Measurements from ENCODE around the gene SCYGR3. TPM values are rescaled to one million over a fixed set of nuclear protein-coding genes. Genes with fewer than 3 reads are reported as not detected.
A peak's percentile ranks its signal among the peaks of the same experiment; 100 is the strongest.

The SCYGR3 gene
- total and polyA plus RNA-seq, 2 of the 13 experiments (the other 11 are each of a cell fraction or from before 2014, with no cell fraction given) = not detected

DNA sequence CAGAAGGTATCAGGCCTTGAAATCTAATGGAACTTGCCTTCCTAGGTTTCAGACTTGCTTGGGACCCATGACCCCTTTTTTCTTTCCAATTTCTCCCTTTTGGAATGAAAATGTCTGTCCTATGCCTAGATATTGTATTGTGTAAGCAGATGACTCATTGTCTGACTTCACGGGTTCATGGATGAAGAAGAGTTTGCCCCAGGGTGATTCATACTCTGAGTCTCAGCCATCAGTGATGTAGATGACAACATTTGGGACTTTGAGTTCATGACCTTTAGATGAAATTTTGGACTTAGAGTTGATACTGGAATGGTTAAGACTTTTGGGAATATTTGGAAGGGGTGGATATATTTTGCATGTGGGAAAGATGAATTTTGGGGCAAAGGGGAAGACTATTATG, 40.8 kb upstream of the SCYGR3 start (continued):
- TF ChIP-seq, protein P1, sequence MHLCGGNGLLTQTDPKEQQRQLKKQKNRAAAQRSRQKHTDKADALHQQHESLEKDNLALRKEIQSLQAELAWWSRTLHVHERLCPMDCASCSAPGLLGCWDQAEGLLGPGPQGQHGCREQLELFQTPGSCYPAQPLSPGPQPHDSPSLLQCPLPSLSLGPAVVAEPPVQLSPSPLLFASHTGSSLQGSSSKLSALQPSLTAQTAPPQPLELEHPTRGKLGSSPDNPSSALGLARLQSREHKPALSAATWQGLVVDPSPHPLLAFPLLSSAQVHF (CRISPR knock-in tag; IDR thresholded peaks at IDR 0.05) = no peak
- TF ChIP-seq TAF15 (IDR thresholded peaks at IDR 0.05; ENCODE audit: low read depth, low read length, poor library complexity, severe bottlenecking) (no peak), TAF1 (CRISPR knock-in tag; IDR thresholded peaks at IDR 0.05) (no peak), ADNP (CRISPR knock-in tag; IDR thresholded peaks at IDR 0.05) (no peak), TBX3 (IDR thresholded peaks at IDR 0.05; ENCODE audit: borderline replicate concordance) (no peak), ZMYM4 (CRISPR knock-in tag; IDR thresholded peaks at IDR 0.05) (no peak), EP300 (IDR thresholded peaks at IDR 0.05; ENCODE audit: low read depth in 2 of 2, low read length in 2 of 2) (peak in 1 of 2 experiments; percentile 57; a peak in 2 of 4 replicates), EP300 (CRISPR knock-in tag; IDR thresholded peaks at IDR 0.05; ENCODE audit: borderline replicate concordance) (no peak), NFE2 (CRISPR knock-in tag; IDR thresholded peaks at IDR 0.05) (no peak), PCBP1 (IDR thresholded peaks at IDR 0.05; ENCODE audit: borderline replicate concordance, low read depth, low read length) (no peak), SALL2 (CRISPR knock-in tag; IDR thresholded peaks at IDR 0.05) (no peak), PTBP1 (IDR thresholded peaks at IDR 0.05; ENCODE audit: low read depth, low read length, poor library complexity, severe bottlenecking) (no peak), SRSF1 (optimal IDR thresholded peaks at IDR 0.05; ENCODE audit: low read depth, low read length) (no peak), ZNF274 (CRISPR knock-in tag; IDR thresholded peaks at IDR 0.05) (no peak)
- TF ChIP-seq, protein P2, sequence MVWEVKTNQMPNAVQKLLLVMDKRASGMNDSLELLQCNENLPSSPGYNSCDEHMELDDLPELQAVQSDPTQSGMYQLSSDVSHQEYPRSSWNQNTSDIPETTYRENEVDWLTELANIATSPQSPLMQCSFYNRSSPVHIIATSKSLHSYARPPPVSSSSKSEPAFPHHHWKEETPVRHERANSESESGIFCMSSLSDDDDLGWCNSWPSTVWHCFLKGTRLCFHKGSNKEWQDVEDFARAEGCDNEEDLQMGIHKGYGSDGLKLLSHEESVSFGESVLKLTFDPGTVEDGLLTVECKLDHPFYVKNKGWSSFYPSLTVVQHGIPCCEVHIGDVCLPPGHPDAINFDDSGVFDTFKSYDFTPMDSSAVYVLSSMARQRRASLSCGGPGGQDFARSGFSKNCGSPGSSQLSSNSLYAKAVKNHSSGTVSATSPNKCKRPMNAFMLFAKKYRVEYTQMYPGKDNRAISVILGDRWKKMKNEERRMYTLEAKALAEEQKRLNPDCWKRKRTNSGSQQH (CRISPR knock-in tag; IDR thresholded peaks at IDR 0.05; ENCODE audit: low read depth) = no peak
- TF ChIP-seq, protein P3, sequence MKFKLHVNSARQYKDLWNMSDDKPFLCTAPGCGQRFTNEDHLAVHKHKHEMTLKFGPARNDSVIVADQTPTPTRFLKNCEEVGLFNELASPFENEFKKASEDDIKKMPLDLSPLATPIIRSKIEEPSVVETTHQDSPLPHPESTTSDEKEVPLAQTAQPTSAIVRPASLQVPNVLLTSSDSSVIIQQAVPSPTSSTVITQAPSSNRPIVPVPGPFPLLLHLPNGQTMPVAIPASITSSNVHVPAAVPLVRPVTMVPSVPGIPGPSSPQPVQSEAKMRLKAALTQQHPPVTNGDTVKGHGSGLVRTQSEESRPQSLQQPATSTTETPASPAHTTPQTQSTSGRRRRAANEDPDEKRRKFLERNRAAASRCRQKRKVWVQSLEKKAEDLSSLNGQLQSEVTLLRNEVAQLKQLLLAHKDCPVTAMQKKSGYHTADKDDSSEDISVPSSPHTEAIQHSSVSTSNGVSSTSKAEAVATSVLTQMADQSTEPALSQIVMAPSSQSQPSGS (CRISPR knock-in tag; IDR thresholded peaks at IDR 0.05) = no peak
- TF ChIP-seq, protein P4, sequence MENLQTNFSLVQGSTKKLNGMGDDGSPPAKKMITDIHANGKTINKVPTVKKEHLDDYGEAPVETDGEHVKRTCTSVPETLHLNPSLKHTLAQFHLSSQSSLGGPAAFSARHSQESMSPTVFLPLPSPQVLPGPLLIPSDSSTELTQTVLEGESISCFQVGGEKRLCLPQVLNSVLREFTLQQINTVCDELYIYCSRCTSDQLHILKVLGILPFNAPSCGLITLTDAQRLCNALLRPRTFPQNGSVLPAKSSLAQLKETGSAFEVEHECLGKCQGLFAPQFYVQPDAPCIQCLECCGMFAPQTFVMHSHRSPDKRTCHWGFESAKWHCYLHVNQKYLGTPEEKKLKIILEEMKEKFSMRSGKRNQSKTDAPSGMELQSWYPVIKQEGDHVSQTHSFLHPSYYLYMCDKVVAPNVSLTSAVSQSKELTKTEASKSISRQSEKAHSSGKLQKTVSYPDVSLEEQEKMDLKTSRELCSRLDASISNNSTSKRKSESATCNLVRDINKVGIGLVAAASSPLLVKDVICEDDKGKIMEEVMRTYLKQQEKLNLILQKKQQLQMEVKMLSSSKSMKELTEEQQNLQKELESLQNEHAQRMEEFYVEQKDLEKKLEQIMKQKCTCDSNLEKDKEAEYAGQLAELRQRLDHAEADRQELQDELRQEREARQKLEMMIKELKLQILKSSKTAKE (CRISPR knock-in tag; IDR thresholded peaks at IDR 0.05; ENCODE audit: borderline replicate concordance) = no peak
- TF ChIP-seq, protein P5, sequence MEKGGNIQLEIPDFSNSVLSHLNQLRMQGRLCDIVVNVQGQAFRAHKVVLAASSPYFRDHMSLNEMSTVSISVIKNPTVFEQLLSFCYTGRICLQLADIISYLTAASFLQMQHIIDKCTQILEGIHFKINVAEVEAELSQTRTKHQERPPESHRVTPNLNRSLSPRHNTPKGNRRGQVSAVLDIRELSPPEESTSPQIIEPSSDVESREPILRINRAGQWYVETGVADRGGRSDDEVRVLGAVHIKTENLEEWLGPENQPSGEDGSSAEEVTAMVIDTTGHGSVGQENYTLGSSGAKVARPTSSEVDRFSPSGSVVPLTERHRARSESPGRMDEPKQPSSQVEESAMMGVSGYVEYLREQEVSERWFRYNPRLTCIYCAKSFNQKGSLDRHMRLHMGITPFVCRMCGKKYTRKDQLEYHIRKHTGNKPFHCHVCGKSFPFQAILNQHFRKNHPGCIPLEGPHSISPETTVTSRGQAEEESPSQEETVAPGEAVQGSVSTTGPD (CRISPR knock-in tag; IDR thresholded peaks at IDR 0.05) = no peak
- TF ChIP-seq, protein P6, sequence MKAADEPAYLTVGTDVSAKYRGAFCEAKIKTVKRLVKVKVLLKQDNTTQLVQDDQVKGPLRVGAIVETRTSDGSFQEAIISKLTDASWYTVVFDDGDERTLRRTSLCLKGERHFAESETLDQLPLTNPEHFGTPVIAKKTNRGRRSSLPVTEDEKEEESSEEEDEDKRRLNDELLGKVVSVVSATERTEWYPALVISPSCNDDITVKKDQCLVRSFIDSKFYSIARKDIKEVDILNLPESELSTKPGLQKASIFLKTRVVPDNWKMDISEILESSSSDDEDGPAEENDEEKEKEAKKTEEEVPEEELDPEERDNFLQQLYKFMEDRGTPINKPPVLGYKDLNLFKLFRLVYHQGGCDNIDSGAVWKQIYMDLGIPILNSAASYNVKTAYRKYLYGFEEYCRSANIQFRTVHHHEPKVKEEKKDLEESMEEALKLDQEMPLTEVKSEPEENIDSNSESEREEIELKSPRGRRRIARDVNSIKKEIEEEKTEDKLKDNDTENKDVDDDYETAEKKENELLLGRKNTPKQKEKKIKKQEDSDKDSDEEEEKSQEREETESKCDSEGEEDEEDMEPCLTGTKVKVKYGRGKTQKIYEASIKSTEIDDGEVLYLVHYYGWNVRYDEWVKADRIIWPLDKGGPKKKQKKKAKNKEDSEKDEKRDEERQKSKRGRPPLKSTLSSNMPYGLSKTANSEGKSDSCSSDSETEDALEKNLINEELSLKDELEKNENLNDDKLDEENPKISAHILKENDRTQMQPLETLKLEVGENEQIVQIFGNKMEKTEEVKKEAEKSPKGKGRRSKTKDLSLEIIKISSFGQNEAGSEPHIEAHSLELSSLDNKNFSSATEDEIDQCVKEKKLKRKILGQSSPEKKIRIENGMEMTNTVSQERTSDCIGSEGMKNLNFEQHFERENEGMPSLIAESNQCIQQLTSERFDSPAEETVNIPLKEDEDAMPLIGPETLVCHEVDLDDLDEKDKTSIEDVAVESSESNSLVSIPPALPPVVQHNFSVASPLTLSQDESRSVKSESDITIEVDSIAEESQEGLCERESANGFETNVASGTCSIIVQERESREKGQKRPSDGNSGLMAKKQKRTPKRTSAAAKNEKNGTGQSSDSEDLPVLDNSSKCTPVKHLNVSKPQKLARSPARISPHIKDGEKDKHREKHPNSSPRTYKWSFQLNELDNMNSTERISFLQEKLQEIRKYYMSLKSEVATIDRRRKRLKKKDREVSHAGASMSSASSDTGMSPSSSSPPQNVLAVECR (CRISPR knock-in tag; IDR thresholded peaks at IDR 0.05; ENCODE audit: borderline replicate concordance) = no peak
